Hepatocyte (in vitro differentiated cells): ENCODE measurements around the gene ZMYM4. TPM values are rescaled to one million over a fixed set of nuclear protein-coding genes. Genes with fewer than 3 reads are reported as not detected.

Source experiments
- DNase-seq: peaks from one replicate; pipeline ENCODE4 v3.0.0-alpha.2; 2016; ENCODE audit warnings: low spot score
- H2AFZ ChIP-seq: fragments of 200-600 bp; sonication (generic); 2 replicates; pipeline ENCODE4 v1.6.0; 2016; ENCODE audit warnings: antibody characterized with exemption, mild to moderate bottlenecking
- H3K27ac ChIP-seq: fragments of 200-600 bp; sonication (generic); 2 replicates; pipeline ENCODE4 v1.5.1; 2016; ENCODE audit warnings: mild to moderate bottlenecking
- H3K27me3 ChIP-seq: fragments of 200-600 bp; sonication (generic); 2 replicates; pipeline ENCODE4 v1.6.1; 2016
- H3K36me3 ChIP-seq: fragments of 200-600 bp; sonication (generic); replicated peaks from 2 replicates; pipeline ENCODE4 v1.5.1; 2016; ENCODE audit warnings: low read depth; ENCODE audit not compliant: insufficient read depth
- H3K4me1 ChIP-seq: fragments of 200-600 bp; sonication (generic); 2 replicates; pipeline ENCODE4 v1.5.1; 2016; ENCODE audit warnings: mild to moderate bottlenecking, moderate library complexity; ENCODE audit not compliant: insufficient read depth
- H3K4me2 ChIP-seq: fragments of 200-600 bp; sonication (generic); 2 replicates; pipeline ENCODE4 v1.6.0; 2016
- H3K4me3 ChIP-seq: fragments of 200-600 bp; sonication (generic); 2 replicates; pipeline ENCODE4 v1.5.1; 2016; ENCODE audit warnings: mild to moderate bottlenecking
- H3K79me2 ChIP-seq: fragments of 200-600 bp; sonication (generic); 2 replicates; pipeline ENCODE4 v1.6.0; 2017; ENCODE audit warnings: mild to moderate bottlenecking
- H3K9me2 ChIP-seq: fragments of 200-600 bp; sonication (generic); replicated peaks from 2 replicates; pipeline ENCODE4 v1.6.0; 2017; ENCODE audit warnings: mild to moderate bottlenecking; ENCODE audit not compliant: insufficient read depth
- H3K9me3 ChIP-seq: fragments of 200-600 bp; sonication (generic); 2 replicates; pipeline ENCODE4 v1.5.1; 2016; ENCODE audit warnings: low read depth, mild to moderate bottlenecking
- H4K20me1 ChIP-seq: fragments of 200-600 bp; sonication (generic); 2 replicates; pipeline ENCODE4 v1.6.0; 2016; ENCODE audit warnings: mild to moderate bottlenecking; ENCODE audit not compliant: insufficient read depth, poor library complexity, severe bottlenecking
- CTCF ChIP-seq: fragments of 200-600 bp; sonication (generic); IDR thresholded peaks from 2 replicates; pipeline ENCODE4 v1.5.1; 2016; ENCODE audit warnings: antibody characterized with exemption, mild to moderate bottlenecking; ENCODE audit not compliant: poor library complexity
- EZH2 ChIP-seq: fragments of 200-600 bp; sonication (generic); IDR thresholded peaks from 2 replicates; pipeline ENCODE4 v1.6.1; 2016; ENCODE audit warnings: antibody characterized with exemption, mild to moderate bottlenecking, borderline replicate concordance
- EZH2phosphoT487 ChIP-seq: fragments of 200-600 bp; sonication (generic); IDR thresholded peaks from one replicate; pipeline ENCODE4 v1.6.1; 2018; ENCODE audit warnings: antibody characterized with exemption, mild to moderate bottlenecking, low read depth, moderate library complexity; ENCODE audit not compliant: unreplicated experiment, severe bottlenecking
- WGBS: methylation state at CpG from one replicate; pipeline ENCODE4 v1.1.6; 2016; ENCODE audit warnings: low lambda C conversion rate; ENCODE audit errors: missing lambda C conversion rate; 5-methylcytosine and 5-hydroxymethylcytosine counted together
- polyA plus RNA-seq: library from polyadenylated mRNA; unstranded; fragments of >200 nt; fragmentation: Nextera tagmentation; extraction: Ambion mirVana; gene quantifications from 2 replicates; pipeline ENCODE4 v1.2.1, GENCODE V29; 2016
- total RNA-seq: library from RNA; depleted of rRNA; stranded (reverse); fragments of >200 nt; gene quantifications from 2 replicates; pipeline ENCODE4 v1.2.3, GENCODE V29; 2014

Gene ZMYM4
- total and polyA plus RNA-seq, 2 experiments from 2014 or later = 17.6 to 43.4 TPM

DNA sequence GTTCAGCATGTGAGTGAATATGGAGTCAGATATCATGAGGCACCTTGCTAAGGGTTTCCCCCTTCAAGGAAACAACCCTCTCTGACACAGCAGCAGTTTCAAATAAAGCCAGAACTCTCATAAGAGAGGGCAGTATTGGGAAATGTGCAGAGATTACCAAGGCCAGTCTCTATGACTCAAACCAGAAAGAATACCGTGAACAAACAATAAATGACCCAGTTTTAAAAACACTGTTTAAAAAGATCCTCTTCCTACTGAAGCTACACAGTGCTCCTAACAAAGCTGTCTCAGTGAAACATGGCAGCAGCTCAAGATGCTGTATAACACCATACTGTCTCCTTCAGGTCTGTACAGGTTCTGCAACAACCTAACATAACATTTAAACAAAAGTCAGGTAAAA, 186.1 kb downstream of the ZMYM4 start:
- no peaks in the 10 kb centered on the region for H4K20me1 ChIP-seq
- H2AFZ ChIP-seq = no peak overlapping the region
- no peak overlapping the region for H3K4me2 ChIP-seq
- peaks cover 33% of the 10 kb centered on the region for H3K4me1 ChIP-seq
- no peaks in the 10 kb centered on the region for H3K9me2 ChIP-seq
- no peaks in the 10 kb centered on the region for H3K36me3 ChIP-seq
- peak; percentile 23 for DNase-seq
- 75% methylated on average over 1 of the region's 1 CpG for WGBS
- H3K79me2 ChIP-seq = no peaks in the 10 kb centered on the region
- H3K4me3 ChIP-seq = no peak overlapping the region
- TF ChIP-seq EZH2phosphoT487 (no peak), EZH2 (no peak), CTCF (peak; percentile 29)
- peak overlapping the region; percentile 38 for H3K27ac ChIP-seq
- no peaks in the 10 kb centered on the region for H3K27me3 ChIP-seq
- H3K9me3 ChIP-seq = no peaks in the 10 kb centered on the region

DNA sequence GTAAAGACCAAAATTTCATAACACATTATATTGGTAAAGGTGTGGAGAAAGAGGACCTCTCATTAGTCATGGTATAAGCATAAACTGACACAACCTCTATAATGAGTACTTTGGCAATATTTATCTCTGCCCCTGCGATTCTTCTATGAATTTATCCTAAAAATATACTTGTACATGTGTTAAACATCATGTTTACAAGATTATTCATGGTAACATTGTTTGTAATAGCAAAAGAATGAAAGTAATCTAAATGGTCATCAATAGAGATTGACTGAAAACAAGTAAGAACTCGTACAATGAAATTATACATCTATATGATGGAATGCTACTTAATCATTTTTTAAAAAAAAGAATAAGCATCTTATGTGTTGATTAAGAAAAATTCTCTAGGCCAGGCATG, 192.3 kb downstream of the ZMYM4 start:
- DNase-seq = no peak
- TF ChIP-seq EZH2phosphoT487 = no peak
- no peak for TF ChIP-seq CTCF
- no peak for TF ChIP-seq EZH2
- Histone ChIP-seq H2AFZ (no peak overlapping the region), H3K27ac (no peak overlapping the region), H3K79me2 (no peaks in the 10 kb centered on the region), H3K36me3 (peaks cover 3% of the 10 kb centered on the region), H3K9me2 (no peaks in the 10 kb centered on the region), H3K4me2 (no peak overlapping the region), H3K9me3 (no peaks in the 10 kb centered on the region), H3K4me1 (no peaks in the 10 kb centered on the region), H4K20me1 (no peaks in the 10 kb centered on the region), H3K4me3 (no peak overlapping the region), H3K27me3 (no peaks in the 10 kb centered on the region)
- 100% methylated on average over 2 of the region's 2 CpGs for WGBS

DNA sequence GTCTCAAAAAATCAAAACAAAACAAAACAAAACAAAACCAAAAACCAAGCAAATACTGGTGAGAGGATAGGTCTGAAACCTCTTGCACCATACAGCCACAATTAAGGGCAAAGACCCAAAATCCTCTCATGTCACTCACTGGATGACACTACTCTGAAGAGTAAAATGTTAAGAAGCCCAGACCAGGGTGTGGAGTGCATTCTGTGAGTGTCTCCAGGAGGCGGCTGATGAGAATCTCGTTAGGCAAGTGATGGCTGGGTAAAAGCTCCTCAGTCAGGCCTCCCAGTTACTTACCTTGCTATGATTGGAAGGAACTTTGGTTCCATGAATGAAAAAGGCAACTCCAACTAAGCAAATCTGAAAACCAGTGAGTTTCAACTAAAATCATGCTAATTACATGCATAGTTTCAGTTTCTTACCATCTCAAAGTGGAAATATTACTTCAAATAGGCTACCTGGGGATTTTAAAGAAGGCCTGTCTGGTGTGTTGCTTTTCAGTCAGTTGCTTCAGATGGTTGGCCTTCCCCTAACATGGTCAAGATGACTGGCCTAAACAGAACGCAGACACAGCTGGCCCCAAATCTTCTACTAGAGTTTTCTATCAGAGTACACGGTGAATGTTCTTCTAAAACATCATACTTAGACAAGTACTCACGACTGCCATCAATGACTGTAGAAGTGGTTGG, 193.6 kb downstream of the ZMYM4 start:
- TF ChIP-seq EZH2 (no peak), CTCF (no peak), EZH2phosphoT487 (no peak)
- Histone ChIP-seq H4K20me1 (no peaks in the 10 kb centered on the region), H3K9me2 (no peaks in the 10 kb centered on the region), H3K27ac (no peak overlapping the region), H3K4me3 (no peak overlapping the region), H3K4me1 (no peaks in the 10 kb centered on the region), H3K9me3 (no peaks in the 10 kb centered on the region), H3K36me3 (peaks cover 3% of the 10 kb centered on the region), H3K27me3 (no peaks in the 10 kb centered on the region), H3K4me2 (no peak overlapping the region), H3K79me2 (no peaks in the 10 kb centered on the region), H2AFZ (no peak overlapping the region)
- WGBS = 95% methylated on average over 5 of the region's 5 CpGs
- DNase-seq = no peak
